IMR-90 (cell line): ENCODE measurements around the gene PCYT1A. TPM values are rescaled to one million over a fixed set of nuclear protein-coding genes. Genes with fewer than 3 reads are reported as not detected.

Source experiments
- ATAC-seq: fragments of 200-7000 bp; cut with Tn5 transposase; 2 replicates; pipeline ENCODE4 v1.9.1; 2020; ENCODE audit warnings: low read depth, mild to moderate bottlenecking, moderate library complexity
- BruUV-seq: library from RNA; stranded (reverse); fragments of 400-500 nt; replicated peaks from 2 replicates; lab custom pipeline; 2021; lab: Mats Ljungman, UMichigan
- CTCF ChIA-PET: fragments of 300-600 bp; formaldehyde crosslinking; extraction: SDS; loops from one replicate; lab custom pipeline; 2021; ENCODE audit warnings: antibody characterized with exemption; lab: Yijun Ruan, JAX
- POLR2A ChIA-PET: fragments of 300-600 bp; sonication (Branson Sonifier 250); formaldehyde crosslinking; loops from one replicate; lab custom pipeline; 2022; ENCODE audit warnings: antibody characterized with exemption; ENCODE audit not compliant: unreplicated experiment; lab: Charles Lee
- DNase-seq: peaks from one replicate; pipeline ENCODE4 v3.0.0; 2013
- H2AFZ ChIP-seq: replicated peaks from 2 replicates; pipeline ENCODE3; 2013; ENCODE audit warnings: low read length, mild to moderate bottlenecking; ENCODE audit not compliant: poor library complexity
- H2AK5ac ChIP-seq: 2 replicates; pipeline ENCODE4 v1.6.1; 2013; ENCODE audit warnings: low read depth, low read length, inconsistent platforms
- H2AK9ac ChIP-seq: replicated peaks from 2 replicates; pipeline ENCODE3; 2013; ENCODE audit warnings: mild to moderate bottlenecking, low read depth, low read length, moderate library complexity; ENCODE audit not compliant: poor library complexity
- H2BK120ac ChIP-seq: 2 replicates; pipeline ENCODE4 v1.6.1; 2013; ENCODE audit warnings: low read depth, low read length, inconsistent platforms
- H2BK15ac ChIP-seq: 3 replicates; pipeline ENCODE4 v1.6.1; 2013; ENCODE audit warnings: low read depth, low read length, inconsistent platforms
- H2BK20ac ChIP-seq: 2 replicates; pipeline ENCODE4 v1.6.1; 2013; ENCODE audit warnings: low read depth, mild to moderate bottlenecking, inconsistent platforms, low read length, moderate library complexity
- H2BK5ac ChIP-seq: 2 replicates; pipeline ENCODE4 v1.6.1; 2013; ENCODE audit warnings: mild to moderate bottlenecking, low read depth, low read length, inconsistent platforms; ENCODE audit not compliant: poor library complexity, severe bottlenecking
- H3K14ac ChIP-seq: replicated peaks from 2 replicates; pipeline ENCODE4 v1.6.1; 2013; ENCODE audit warnings: low read depth, low read length, inconsistent platforms
- H3K18ac ChIP-seq: 2 replicates; pipeline ENCODE4 v1.6.1; 2013; ENCODE audit warnings: low read depth, low read length, control low read depth
- H3K23ac ChIP-seq: 2 replicates; pipeline ENCODE4 v1.6.1; 2013; ENCODE audit warnings: low read depth, low read length, inconsistent platforms
- H3K27ac ChIP-seq: 2 replicates; pipeline ENCODE4 v1.5.1; 2013; ENCODE audit warnings: mild to moderate bottlenecking, control low read depth, low read length; ENCODE audit not compliant: insufficient read depth
- H3K27me3 ChIP-seq: 2 replicates; pipeline ENCODE4 v1.6.1; 2013; ENCODE audit warnings: low read length; ENCODE audit not compliant: control insufficient read depth, insufficient read depth
- H3K36me3 ChIP-seq: 2 replicates; pipeline ENCODE4 v1.6.1; 2013; ENCODE audit warnings: low read length, mixed read lengths; ENCODE audit not compliant: control insufficient read depth, insufficient read depth
- H3K4ac ChIP-seq: 2 replicates; pipeline ENCODE4 v1.6.1; 2013; ENCODE audit warnings: low read depth, low read length, inconsistent platforms
- H3K4me1 ChIP-seq: 2 replicates; pipeline ENCODE4 v1.6.1; 2013; ENCODE audit warnings: low read length, mixed read lengths; ENCODE audit not compliant: control insufficient read depth, insufficient read depth
- H3K4me2 ChIP-seq: 2 replicates; pipeline ENCODE4 v1.6.1; 2013; ENCODE audit warnings: low read depth, mild to moderate bottlenecking, control low read depth, low read length, moderate library complexity
- H3K4me3 ChIP-seq: 2 replicates; pipeline ENCODE4 v1.5.1; 2013; ENCODE audit warnings: low read depth, mild to moderate bottlenecking, control low read depth, low read length, moderate library complexity; ENCODE audit not compliant: insufficient read depth
- H3K56ac ChIP-seq: 2 replicates; pipeline ENCODE4 v1.6.1; 2013; ENCODE audit warnings: low read length, inconsistent platforms; ENCODE audit not compliant: insufficient read depth; ENCODE audit errors: extremely low read depth
- H3K79me1 ChIP-seq, 2 experiments: 2 replicates each; pipeline ENCODE4 v1.6.1; 2013; ENCODE audit warnings: low read length in 2 of 2, inconsistent platforms in 1 of 2, low read depth in 1 of 2
- H3K9ac ChIP-seq: 2 replicates; pipeline ENCODE4 v1.6.1; 2013; ENCODE audit warnings: low read depth, low read length, control low read depth
- H3K9me1 ChIP-seq: 2 replicates; pipeline ENCODE4 v1.6.1; 2013; ENCODE audit warnings: low read length, inconsistent platforms; ENCODE audit not compliant: insufficient read depth
- H3K9me3 ChIP-seq: 2 replicates; pipeline ENCODE4 v1.6.1; 2013; ENCODE audit warnings: low read length; ENCODE audit not compliant: control insufficient read depth, insufficient read depth
- H4K20me1 ChIP-seq: 2 replicates; pipeline ENCODE4 v1.6.1; 2013; ENCODE audit warnings: low read length, inconsistent platforms; ENCODE audit not compliant: insufficient read depth
- H4K5ac ChIP-seq: 2 replicates; pipeline ENCODE4 v1.6.1; 2013; ENCODE audit warnings: mild to moderate bottlenecking, low read depth, low read length, control low read depth
- H4K8ac ChIP-seq, 2 experiments: 2 replicates each; pipeline ENCODE4 v1.6.1; 2013; ENCODE audit warnings: low read depth in 2 of 2, low read length in 2 of 2, control low read depth in 1 of 2, inconsistent platforms in 1 of 2
- H4K91ac ChIP-seq: 2 replicates; pipeline ENCODE4 v1.6.1; 2013; ENCODE audit warnings: low read depth, low read length, inconsistent platforms; ENCODE audit not compliant: insufficient read depth
- CHD1 ChIP-seq: IDR thresholded peaks from 2 replicates; pipeline ENCODE4 v1.6.1; 2012; ENCODE audit warnings: low read depth, low read length, improper control_type of control experiment
- MAFK ChIP-seq: IDR thresholded peaks from 2 replicates; pipeline ENCODE4 v1.6.1; 2012; ENCODE audit warnings: low read depth, low read length, improper control_type of control experiment
- MXI1 ChIP-seq: IDR thresholded peaks from 2 replicates; pipeline ENCODE4 v1.6.1; 2012; ENCODE audit warnings: low read depth, mild to moderate bottlenecking, low read length, moderate library complexity, borderline replicate concordance
- POLR2A ChIP-seq: IDR thresholded peaks from 2 replicates; pipeline ENCODE4 v1.6.1; 2012; ENCODE audit warnings: mild to moderate bottlenecking, low read depth, low read length
- WGBS, 2 experiments: methylation state at CpG; one replicate each; pipeline versions ENCODE4 v1.1.5 to v1.1.7; 2013; ENCODE audit warnings: missing lambda C conversion rate in 2 of 2; ENCODE audit not compliant: insufficient read length in 1 of 2; ENCODE audit errors: extremely low coverage in 2 of 2; 5-methylcytosine and 5-hydroxymethylcytosine counted together
- dilution Hi-C: fragments of 300-500 bp; cut with HindIII; formaldehyde crosslinking; loops from one replicate; pipeline ENCODE4 v1.14.3; 2018; ENCODE audit warnings: low sequenced_read_pairs; ENCODE audit not compliant: unreplicated experiment
- in situ Hi-C: fragments of 300-500 bp; cut with MboI; formaldehyde crosslinking; loops from 3 replicates; pipeline ENCODE4 v1.14.3; 2019; ENCODE audit warnings: low sequenced_read_pairs, inconsistent platforms, mixed read lengths
- intact Hi-C: fragments of 100-400 bp; cut with micrococcal nuclease; formaldehyde crosslinking; loops from 2 replicates; pipeline ENCODE4 v1.10.0; 2022
- polyA plus RNA-seq, 3 experiments: library from polyadenylated mRNA; depleted of rRNA; stranded (reverse); fragments of >200 nt; gene quantifications; 2 replicates each; pipeline ENCODE4 v1.2.3, GENCODE V29; 2012; ENCODE audit warnings: low replicate concordance in 1 of 3
- total RNA-seq: library from RNA; depleted of rRNA; stranded (reverse); fragments of >200 nt; gene quantifications from 2 replicates; pipeline ENCODE4 v1.2.3, GENCODE V29; 2012

PCYT1A gene
- total and polyA plus RNA-seq, 2 of the 4 experiments (the other 2 are of a cell fraction): 62.8 to 127 TPM

DNA sequence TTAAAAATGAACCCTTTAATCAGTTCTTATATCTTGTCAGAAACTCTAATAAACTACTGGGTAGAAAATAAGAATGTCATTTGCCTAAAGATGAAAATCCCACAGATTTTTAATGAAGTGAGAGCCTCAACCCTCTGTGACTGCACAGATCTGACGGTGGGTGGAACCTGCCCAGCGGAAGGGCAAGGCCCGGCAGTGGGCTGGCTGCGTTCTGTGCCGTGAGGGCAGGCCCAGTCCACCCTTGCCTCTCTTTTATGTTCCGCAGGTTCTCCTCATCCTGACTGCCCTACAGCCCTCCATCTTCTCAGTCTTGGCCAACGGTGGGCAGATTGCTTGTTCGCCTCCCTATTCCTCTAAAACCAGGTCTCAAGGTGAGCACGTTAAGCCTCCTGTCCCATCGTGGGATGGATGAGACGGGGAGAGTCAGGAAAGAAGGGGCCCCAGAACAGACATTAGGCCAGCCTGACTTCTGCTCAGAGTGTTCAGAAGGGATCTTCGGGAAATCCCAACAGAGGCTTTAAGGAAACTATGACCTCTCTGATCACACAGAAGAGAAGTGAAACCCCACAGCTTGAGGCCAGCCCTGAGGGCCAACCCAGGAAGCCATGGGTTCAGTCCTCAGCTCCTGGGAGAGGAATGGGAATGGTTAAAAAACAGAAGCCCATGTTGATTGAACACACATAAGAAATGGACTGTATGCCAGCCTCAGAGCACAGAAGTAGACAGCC, 55.2 kb downstream of the PCYT1A start:
- dilution Hi-C loops: no loop called here
- WGBS, 2 experiments: 93% methylated on average over 2 of the region's 12 CpGs; no CpG with 5 or more reads in 1 of the 2 experiments
- CTCF ChIA-PET: interaction anchor here (0.6 kb wide), 1 partner anchor 21 kb away, joined by 3 read pairs; the partner anchor contains the start of gene ZDHHC19
- Histone ChIP-seq H3K9me3 (no peaks in the 10 kb centered on the region), H2AK9ac (no peak overlapping the region), H3K36me3 (peaks cover 17% of the 10 kb centered on the region), H4K20me1 (no peaks in the 10 kb centered on the region), H3K27me3 (no peaks in the 10 kb centered on the region), H3K27ac (no peak overlapping the region), H3K79me1 (0 out of 4 replicates have a peak, but pooled peaks cover 0 to 4% of the 10 kb centered on the region in 2 experiments), H2BK20ac (no peak overlapping the region), H4K91ac (no peak overlapping the region), H2AK5ac (no peak overlapping the region), H4K5ac (no peak overlapping the region), H3K56ac (no peak overlapping the region), H3K23ac (no peak overlapping the region), H2BK15ac (no peak overlapping the region), H3K9me1 (0 out of 2 replicates have a peak, but pooled peaks cover 5% of the 10 kb centered on the region), H4K8ac (no peak overlapping the region), H3K4ac (no peak overlapping the region), H2BK120ac (no peak overlapping the region), H3K14ac (no peak overlapping the region), H3K18ac (no peak overlapping the region), H3K9ac (no peak overlapping the region), H3K4me3 (no peak overlapping the region), H3K4me2 (no peak overlapping the region), H2BK5ac (no peak overlapping the region), H2AFZ (no peak overlapping the region), H3K4me1 (no peaks in the 10 kb centered on the region)
- ATAC-seq: no peak
- BruUV-seq: no TSS peak
- TF ChIP-seq POLR2A (no peak), MAFK (no peak), CHD1 (no peak), MXI1 (no peak)
- in situ Hi-C loops: no loop called here
- DNase-seq: no peak
- intact Hi-C loops: no loop called here
- POLR2A ChIA-PET: no interaction called here
